ENCODE results near the gene MAP3K6. TPM values are rescaled to one million over a fixed set of nuclear protein-coding genes. Genes with fewer than 3 reads are reported as not detected.

MAP3K6 gene
- total RNA-seq, 1 donor from 2014 or later: 1.1 TPM

DNA sequence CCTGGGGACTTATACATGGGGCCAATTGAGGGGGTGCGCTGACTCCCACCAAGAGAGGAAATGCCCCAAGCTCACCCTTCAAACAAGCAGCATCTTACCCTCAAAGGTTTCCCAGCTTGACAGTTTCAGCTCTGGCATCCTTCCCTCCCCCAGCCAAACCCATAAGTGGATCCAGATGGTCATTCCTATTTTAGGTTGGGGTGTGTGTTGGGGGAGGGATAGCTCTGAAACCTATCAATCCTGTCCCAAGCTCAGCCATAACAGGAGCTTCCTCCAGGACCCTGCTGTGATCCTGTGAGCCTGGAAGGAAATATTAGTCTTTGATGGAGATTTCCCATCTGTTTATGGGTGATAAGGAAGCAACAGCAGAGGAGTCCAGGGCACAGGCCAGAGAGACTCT lies 48.2 kb downstream of the MAP3K6 start:
- no peak overlapping the region for H3K4me3 Mint-ChIP-seq (ENCODE audit: low read depth)

DNA sequence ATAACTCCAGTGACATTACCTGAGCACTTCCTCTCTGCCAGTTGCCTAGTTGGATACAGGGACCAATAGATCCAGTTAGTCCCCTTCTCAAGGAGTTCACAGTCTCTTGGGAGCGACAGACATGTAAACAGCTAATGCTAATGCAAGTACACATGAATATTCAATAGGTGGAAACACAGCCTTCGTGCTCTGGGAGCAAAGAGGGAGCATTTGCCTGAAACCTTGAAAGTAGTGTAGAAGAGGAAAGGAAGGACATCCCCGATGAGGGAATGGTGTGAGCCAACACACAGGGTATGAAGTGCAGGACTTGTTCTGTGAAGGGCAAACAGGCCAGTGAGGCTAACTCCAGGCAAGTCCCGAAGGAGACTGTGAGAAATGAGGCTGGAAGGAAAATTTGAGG lies 48.6 kb downstream of the MAP3K6 start:
- Mint-ChIP-seq H3K36me3 (ENCODE audit: insufficient read depth) (no peaks in the 10 kb centered on the region), H3K9me3 (ENCODE audit: low read depth) (no peaks in the 10 kb centered on the region), H3K4me1 (ENCODE audit: low read depth) (peaks cover 5% of the 10 kb centered on the region), H3K27me3 (peaks cover 16% of the 10 kb centered on the region), H3K27ac (no peak overlapping the region), H3K4me3 (ENCODE audit: low read depth) (no peak overlapping the region)
- TF ChIP-seq, protein P1, sequence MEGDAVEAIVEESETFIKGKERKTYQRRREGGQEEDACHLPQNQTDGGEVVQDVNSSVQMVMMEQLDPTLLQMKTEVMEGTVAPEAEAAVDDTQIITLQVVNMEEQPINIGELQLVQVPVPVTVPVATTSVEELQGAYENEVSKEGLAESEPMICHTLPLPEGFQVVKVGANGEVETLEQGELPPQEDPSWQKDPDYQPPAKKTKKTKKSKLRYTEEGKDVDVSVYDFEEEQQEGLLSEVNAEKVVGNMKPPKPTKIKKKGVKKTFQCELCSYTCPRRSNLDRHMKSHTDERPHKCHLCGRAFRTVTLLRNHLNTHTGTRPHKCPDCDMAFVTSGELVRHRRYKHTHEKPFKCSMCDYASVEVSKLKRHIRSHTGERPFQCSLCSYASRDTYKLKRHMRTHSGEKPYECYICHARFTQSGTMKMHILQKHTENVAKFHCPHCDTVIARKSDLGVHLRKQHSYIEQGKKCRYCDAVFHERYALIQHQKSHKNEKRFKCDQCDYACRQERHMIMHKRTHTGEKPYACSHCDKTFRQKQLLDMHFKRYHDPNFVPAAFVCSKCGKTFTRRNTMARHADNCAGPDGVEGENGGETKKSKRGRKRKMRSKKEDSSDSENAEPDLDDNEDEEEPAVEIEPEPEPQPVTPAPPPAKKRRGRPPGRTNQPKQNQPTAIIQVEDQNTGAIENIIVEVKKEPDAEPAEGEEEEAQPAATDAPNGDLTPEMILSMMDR (IDR thresholded peaks at IDR 0.05; ENCODE audit: unreplicated experiment): no peak
- no peak for DNase-seq (ENCODE audit: low spot score, unreplicated experiment)

More for the DNA sequence above, 48.2 kb downstream of the MAP3K6 start:
- Mint-ChIP-seq H3K27me3 (peaks cover 16% of the 10 kb centered on the region), H3K4me1 (ENCODE audit: low read depth) (peaks cover 8% of the 10 kb centered on the region), H3K27ac (no peak overlapping the region), H3K36me3 (ENCODE audit: insufficient read depth) (no peaks in the 10 kb centered on the region), H3K9me3 (ENCODE audit: low read depth) (no peaks in the 10 kb centered on the region)
- TF ChIP-seq, protein P1 (IDR thresholded peaks at IDR 0.05; ENCODE audit: unreplicated experiment): no peak
- no peak for DNase-seq (ENCODE audit: low spot score, unreplicated experiment)

DNA sequence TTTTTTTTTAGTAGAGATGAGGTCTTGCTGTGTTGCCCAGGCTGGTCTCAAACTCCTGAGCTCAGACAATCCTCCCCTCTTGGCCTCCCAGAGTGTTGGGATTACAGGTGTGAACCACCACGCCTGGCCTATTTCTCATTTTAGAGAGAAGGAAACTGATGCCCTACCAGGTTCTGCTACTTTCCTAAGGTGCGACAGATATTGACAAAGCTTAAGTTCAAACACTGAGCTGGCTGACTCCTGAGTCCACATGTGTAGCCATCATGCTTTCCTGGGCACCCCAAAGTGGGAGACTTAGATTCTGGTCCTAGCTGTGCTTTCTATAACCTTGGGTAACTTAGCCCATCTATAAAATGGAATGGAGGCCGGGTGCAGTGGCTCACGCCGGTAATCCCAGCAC lies 49.9 kb downstream of the MAP3K6 start:
- H3K9me3 Mint-ChIP-seq (ENCODE audit: low read depth): no peaks in the 10 kb centered on the region

DNA sequence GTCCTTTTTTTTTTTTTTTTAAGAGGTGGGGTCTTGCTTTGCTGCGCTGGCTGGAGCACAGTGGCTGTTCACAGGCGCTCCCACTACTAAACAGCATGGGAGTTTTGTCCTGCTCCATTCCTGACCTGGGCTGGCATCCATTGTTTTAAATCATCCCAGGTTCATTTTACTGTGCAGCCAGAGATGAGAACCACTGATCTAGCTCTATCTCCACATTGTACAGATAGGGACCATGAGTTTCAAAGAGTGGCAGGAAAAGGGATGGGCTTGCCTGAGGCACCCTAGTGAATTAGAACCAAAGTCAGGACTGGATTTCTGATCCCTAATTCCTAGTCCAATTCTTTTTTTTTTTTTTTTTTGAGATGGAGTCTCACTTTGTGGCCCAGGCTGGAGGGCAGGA lies 52.0 kb downstream of the MAP3K6 start:
- peaks cover 13% of the 10 kb centered on the region for H3K27me3 Mint-ChIP-seq
- no peaks in the 10 kb centered on the region for H3K9me3 Mint-ChIP-seq (ENCODE audit: low read depth)
- no peak overlapping the region for H3K27ac Mint-ChIP-seq
- no peaks in the 10 kb centered on the region for H3K4me1 Mint-ChIP-seq (ENCODE audit: low read depth)
- no peaks in the 10 kb centered on the region for H3K36me3 Mint-ChIP-seq (ENCODE audit: insufficient read depth)
- no peak for DNase-seq (ENCODE audit: low spot score, unreplicated experiment)
- H3K4me3 Mint-ChIP-seq (ENCODE audit: low read depth): no peak overlapping the region
- TF ChIP-seq, protein P1 (IDR thresholded peaks at IDR 0.05; ENCODE audit: unreplicated experiment): no peak

More for the DNA sequence above, 49.9 kb downstream of the MAP3K6 start:
- Mint-ChIP-seq H3K4me3 (ENCODE audit: low read depth) (no peak overlapping the region), H3K4me1 (ENCODE audit: low read depth) (no peaks in the 10 kb centered on the region), H3K36me3 (ENCODE audit: insufficient read depth) (no peaks in the 10 kb centered on the region), H3K27me3 (peaks cover 16% of the 10 kb centered on the region), H3K27ac (no peak overlapping the region)
- TF ChIP-seq, protein P1 (IDR thresholded peaks at IDR 0.05; ENCODE audit: unreplicated experiment): no peak
- DNase-seq (ENCODE audit: low spot score, unreplicated experiment): no peak

DNA sequence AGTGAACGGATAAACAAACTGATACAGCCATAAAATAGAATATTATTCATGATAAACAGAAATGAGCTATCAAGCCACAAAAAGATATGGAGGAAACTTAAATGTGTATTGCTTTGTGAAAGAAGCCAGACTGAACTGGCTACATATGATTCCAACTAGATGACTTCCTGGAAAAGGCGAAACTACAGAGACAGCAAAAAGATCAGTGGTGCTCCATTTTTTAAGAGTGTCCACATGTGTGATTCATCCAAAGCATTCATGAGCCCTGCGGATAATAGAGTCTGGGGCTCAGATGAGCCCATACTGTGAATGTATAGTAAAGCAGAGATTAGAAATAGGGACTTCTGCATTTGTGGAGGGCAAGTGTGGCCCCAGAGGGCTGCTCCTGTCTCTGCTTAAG lies 52.6 kb downstream of the MAP3K6 start:
- H3K4me1 Mint-ChIP-seq (ENCODE audit: low read depth): no peaks in the 10 kb centered on the region
- no peak overlapping the region for H3K27ac Mint-ChIP-seq
- no peak overlapping the region for H3K4me3 Mint-ChIP-seq (ENCODE audit: low read depth)
- TF ChIP-seq, protein P1 (IDR thresholded peaks at IDR 0.05; ENCODE audit: unreplicated experiment): no peak
- H3K9me3 Mint-ChIP-seq (ENCODE audit: low read depth): no peaks in the 10 kb centered on the region
- no peak for DNase-seq (ENCODE audit: low spot score, unreplicated experiment)
- H3K27me3 Mint-ChIP-seq: peaks cover 12% of the 10 kb centered on the region
- no peaks in the 10 kb centered on the region for H3K36me3 Mint-ChIP-seq (ENCODE audit: insufficient read depth)
